ENCODE results near the gene FOXJ3. TPM values are rescaled to one million over a fixed set of nuclear protein-coding genes. Genes with fewer than 3 reads are reported as not detected.

FOXJ3 gene
- total and polyA plus RNA-seq, 2 of the 13 experiments (the other 11 are each of a cell fraction or from before 2014, with no cell fraction given): 16.6 to 48.5 TPM

DNA sequence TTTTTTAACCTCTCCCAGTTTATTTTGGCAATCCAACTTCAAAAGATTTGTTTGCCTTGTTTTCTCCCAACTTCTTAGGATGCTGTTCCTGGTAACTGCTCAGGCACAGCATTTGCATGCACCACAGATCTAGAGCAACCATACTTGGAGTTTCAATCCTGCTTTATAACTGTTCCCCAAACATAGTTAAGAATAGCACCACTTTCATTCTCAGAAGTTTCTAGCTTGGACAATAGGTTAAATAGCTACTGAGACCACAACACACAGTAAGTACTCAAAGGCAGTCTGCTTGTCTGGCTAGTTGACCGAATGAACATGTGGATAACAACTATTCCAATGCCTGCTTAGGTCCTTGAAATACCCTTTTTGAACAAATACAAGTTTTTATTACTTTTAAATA lies 76.8 kb downstream of the FOXJ3 start (continued):
- TF ChIP-seq, protein P1, sequence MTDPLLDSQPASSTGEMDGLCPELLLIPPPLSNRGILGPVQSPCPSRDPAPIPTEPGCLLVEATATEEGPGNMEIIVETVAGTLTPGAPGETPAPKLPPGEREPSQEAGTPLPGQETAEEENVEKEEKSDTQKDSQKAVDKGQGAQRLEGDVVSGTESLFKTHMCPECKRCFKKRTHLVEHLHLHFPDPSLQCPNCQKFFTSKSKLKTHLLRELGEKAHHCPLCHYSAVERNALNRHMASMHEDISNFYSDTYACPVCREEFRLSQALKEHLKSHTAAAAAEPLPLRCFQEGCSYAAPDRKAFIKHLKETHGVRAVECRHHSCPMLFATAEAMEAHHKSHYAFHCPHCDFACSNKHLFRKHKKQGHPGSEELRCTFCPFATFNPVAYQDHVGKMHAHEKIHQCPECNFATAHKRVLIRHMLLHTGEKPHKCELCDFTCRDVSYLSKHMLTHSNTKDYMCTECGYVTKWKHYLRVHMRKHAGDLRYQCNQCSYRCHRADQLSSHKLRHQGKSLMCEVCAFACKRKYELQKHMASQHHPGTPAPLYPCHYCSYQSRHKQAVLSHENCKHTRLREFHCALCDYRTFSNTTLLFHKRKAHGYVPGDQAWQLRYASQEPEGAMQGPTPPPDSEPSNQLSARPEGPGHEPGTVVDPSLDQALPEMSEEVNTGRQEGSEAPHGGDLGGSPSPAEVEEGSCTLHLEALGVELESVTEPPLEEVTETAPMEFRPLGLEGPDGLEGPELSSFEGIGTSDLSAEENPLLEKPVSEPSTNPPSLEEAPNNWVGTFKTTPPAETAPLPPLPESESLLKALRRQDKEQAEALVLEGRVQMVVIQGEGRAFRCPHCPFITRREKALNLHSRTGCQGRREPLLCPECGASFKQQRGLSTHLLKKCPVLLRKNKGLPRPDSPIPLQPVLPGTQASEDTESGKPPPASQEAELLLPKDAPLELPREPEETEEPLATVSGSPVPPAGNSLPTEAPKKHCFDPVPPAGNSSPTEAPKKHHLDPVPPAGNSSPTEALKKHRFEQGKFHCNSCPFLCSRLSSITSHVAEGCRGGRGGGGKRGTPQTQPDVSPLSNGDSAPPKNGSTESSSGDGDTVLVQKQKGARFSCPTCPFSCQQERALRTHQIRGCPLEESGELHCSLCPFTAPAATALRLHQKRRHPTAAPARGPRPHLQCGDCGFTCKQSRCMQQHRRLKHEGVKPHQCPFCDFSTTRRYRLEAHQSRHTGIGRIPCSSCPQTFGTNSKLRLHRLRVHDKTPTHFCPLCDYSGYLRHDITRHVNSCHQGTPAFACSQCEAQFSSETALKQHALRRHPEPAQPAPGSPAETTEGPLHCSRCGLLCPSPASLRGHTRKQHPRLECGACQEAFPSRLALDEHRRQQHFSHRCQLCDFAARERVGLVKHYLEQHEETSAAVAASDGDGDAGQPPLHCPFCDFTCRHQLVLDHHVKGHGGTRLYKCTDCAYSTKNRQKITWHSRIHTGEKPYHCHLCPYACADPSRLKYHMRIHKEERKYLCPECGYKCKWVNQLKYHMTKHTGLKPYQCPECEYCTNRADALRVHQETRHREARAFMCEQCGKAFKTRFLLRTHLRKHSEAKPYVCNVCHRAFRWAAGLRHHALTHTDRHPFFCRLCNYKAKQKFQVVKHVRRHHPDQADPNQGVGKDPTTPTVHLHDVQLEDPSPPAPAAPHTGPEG (CRISPR knock-in tag; IDR thresholded peaks at IDR 0.05): no peak
- TF ChIP-seq ZKSCAN8 (CRISPR knock-in tag; IDR thresholded peaks at IDR 0.05; ENCODE audit: borderline replicate concordance) (no peak), HMGA1 (CRISPR knock-in tag; conservative IDR thresholded peaks at IDR 0.05) (no peak)

DNA sequence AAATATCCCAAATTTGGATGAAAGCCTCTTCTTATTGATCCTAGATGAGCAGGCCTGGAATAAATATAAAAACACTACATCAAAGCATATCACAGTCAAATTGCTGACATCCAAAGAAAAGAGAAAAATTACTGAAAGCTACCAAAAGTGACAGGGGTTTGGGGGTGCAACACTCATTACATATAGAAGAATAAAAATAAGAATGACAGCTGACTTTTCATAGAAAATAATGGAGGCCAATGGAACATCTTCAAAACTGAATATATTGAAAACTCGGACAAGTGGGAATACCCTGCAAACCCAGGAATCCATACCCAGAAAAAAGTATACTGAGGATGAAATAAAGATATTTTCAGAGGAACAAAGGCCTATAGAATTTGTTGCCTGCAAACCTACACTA lies 84.0 kb downstream of the FOXJ3 start:
- Histone ChIP-seq H2AFZ (ENCODE audit: low read length) (no peak overlapping the region), H3K4me1 (ENCODE audit: insufficient read depth, low read length) (no peaks in the 10 kb centered on the region), H3K79me2 (ENCODE audit: insufficient read depth, low read length) (peaks cover 46% of the 10 kb centered on the region), H4K20me1 (ENCODE audit: insufficient read depth, low read length) (peaks cover 9% of the 10 kb centered on the region), H3K36me3 (replicated peaks in 1 of 2; ENCODE audit: control insufficient read depth in 1 of 2, insufficient read depth in 2 of 2, low read length in 2 of 2) (no peaks in the 10 kb centered on the region; a peak in 2 of 5 replicates), H3K27ac (ENCODE audit: extremely low read length, insufficient read depth, low read length) (no peak overlapping the region), H3K9ac (ENCODE audit: insufficient read depth, low read depth, low read length) (no peak overlapping the region), H3K27me3 (ENCODE audit: control insufficient read depth in 1 of 2, insufficient read depth in 2 of 2, low read length in 2 of 2) (no peaks in the 10 kb centered on the region), H3K9me3 (ENCODE audit: low read length) (no peaks in the 10 kb centered on the region), H3K4me2 (ENCODE audit: low read depth, low read length) (no peak overlapping the region), H3K4me3 (replicated peaks in 1 of 3; ENCODE audit: insufficient read depth in 1 of 3, low read depth in 2 of 3, low read length in 3 of 3) (no peak overlapping the region)
- ChIA-PET POLR2A (no interaction called here), CTCF (ENCODE audit: low intra/inter-chr PET ratio, low total read pairs) (no interaction called here)
- intact Hi-C loops (cut with micrococcal nuclease; ENCODE audit: unreplicated experiment) (no loop called here), in situ Hi-C loops (cut with HindIII; ENCODE audit: extremely low pct_ligation_motif_present, low pct_unique_long_range_greater_than_20kb) (no loop called here)
- WGBS (ENCODE audit: low lambda C conversion rate): 97% methylated on average over 1 of the region's 1 CpG
- no peak for TF ChIP-seq CSRNP1 (CRISPR knock-in tag; IDR thresholded peaks at IDR 0.05)
- peak; percentile 96 for TF ChIP-seq ZNF317 (CRISPR knock-in tag; IDR thresholded peaks at IDR 0.05)
- no peak for TF ChIP-seq RARA (CRISPR knock-in tag; IDR thresholded peaks at IDR 0.05)
- TF ChIP-seq FOXO1 (CRISPR knock-in tag; IDR thresholded peaks at IDR 0.05): no peak
- ATAC-seq: no peak
- BruUV-seq (replicated peaks): no TSS peak
- DNase-seq (ENCODE audit: low spot score): no peak
- FAIRE-seq: no peak
